GM20000 (cell line): ENCODE measurements around the gene CBARP.
"Not testable (repeated sequence)": the region's sequence is repeated elsewhere in the genome, so short reads cannot be mapped to it uniquely, and the experiment has no call there.

Source experiments
- DNase-seq: peaks from one replicate; pipeline ENCODE4 v3.0.0; 2012; ENCODE audit warnings: low spot score
- TF ChIP-seq, protein P1 (sequence below): IDR thresholded peaks from 2 replicates; pipeline ENCODE4 v1.5.1; 2012; ENCODE audit warnings: mild to moderate bottlenecking, control low read depth; ENCODE audit errors: extremely low read depth, missing control alignments

The CBARP gene

DNA sequence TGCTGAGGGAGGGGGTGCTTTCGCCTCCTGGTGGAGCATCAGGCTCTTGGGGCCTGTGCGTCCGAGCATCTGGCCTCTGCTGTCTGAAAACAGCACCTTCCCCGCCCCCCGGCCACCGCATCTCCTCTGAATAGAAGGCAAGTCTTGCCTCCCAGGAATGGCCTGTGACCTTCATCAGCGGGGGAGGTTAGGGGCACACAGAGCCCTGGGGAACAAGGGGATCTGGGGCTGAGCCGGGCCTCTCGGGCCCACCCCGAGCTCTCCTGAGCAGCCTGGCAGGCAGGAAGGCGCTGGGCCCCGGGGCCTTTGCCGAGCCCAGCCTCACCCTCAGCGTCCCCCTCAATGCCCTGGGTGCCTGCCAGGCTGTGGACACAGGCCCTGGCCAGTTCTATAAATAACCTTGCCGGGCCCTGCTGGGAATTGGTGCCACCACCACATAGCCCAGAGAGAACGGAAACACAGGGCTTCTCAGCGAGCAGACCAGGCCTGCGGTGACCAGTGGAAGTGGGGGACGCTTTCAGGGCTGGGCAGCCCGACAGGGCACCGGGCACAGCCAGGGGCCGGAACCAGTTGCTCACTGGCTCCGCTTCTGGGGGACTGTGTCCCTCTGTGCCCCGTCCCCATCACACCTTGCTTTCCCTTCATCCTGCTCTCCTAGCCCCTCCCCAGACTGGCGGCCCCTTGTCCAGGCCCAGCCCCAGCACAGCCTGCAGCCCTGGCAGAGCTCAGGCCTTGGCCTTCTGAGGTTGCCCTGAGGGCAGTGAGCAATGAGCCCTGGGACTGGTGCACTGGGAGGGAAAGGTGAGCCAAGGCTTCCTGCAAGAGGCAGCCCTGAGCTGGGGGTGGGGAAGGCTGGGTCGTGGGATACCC is 22.7 kb downstream of the CBARP start:
- DNase-seq, result no peak
- TF ChIP-seq, protein P1, sequence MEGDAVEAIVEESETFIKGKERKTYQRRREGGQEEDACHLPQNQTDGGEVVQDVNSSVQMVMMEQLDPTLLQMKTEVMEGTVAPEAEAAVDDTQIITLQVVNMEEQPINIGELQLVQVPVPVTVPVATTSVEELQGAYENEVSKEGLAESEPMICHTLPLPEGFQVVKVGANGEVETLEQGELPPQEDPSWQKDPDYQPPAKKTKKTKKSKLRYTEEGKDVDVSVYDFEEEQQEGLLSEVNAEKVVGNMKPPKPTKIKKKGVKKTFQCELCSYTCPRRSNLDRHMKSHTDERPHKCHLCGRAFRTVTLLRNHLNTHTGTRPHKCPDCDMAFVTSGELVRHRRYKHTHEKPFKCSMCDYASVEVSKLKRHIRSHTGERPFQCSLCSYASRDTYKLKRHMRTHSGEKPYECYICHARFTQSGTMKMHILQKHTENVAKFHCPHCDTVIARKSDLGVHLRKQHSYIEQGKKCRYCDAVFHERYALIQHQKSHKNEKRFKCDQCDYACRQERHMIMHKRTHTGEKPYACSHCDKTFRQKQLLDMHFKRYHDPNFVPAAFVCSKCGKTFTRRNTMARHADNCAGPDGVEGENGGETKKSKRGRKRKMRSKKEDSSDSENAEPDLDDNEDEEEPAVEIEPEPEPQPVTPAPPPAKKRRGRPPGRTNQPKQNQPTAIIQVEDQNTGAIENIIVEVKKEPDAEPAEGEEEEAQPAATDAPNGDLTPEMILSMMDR, result no peak

DNA sequence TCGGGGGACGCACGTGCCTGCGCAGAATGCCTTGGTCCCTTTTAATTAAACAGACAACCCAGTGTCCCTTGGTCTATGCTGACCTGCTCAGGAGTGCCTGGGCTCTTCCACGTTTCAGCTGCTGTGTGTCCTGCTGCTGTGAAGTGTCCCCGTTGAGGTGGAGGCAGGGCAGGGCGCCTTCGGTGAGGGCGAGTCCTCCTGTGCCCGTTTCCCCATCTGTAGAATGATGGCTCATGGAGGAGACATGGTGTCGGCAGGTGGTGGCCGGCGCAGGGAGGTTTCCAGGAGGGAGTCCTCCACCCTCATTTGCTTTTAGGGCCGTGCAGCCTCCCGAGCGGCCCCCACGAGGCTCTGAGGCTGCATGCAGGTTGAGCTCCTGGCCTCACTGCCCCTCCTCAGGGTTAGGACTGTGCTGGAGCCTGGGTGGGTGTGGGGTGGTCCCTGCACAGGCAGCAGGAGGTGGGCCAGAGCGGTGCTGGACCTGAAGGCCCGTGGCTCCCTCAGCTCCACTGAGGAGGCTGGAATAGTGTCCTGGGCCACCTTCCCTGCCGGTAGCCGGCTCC is 23.4 kb downstream of the CBARP start:
- TF ChIP-seq, protein P1, result no peak
- DNase-seq, result no peak

DNA sequence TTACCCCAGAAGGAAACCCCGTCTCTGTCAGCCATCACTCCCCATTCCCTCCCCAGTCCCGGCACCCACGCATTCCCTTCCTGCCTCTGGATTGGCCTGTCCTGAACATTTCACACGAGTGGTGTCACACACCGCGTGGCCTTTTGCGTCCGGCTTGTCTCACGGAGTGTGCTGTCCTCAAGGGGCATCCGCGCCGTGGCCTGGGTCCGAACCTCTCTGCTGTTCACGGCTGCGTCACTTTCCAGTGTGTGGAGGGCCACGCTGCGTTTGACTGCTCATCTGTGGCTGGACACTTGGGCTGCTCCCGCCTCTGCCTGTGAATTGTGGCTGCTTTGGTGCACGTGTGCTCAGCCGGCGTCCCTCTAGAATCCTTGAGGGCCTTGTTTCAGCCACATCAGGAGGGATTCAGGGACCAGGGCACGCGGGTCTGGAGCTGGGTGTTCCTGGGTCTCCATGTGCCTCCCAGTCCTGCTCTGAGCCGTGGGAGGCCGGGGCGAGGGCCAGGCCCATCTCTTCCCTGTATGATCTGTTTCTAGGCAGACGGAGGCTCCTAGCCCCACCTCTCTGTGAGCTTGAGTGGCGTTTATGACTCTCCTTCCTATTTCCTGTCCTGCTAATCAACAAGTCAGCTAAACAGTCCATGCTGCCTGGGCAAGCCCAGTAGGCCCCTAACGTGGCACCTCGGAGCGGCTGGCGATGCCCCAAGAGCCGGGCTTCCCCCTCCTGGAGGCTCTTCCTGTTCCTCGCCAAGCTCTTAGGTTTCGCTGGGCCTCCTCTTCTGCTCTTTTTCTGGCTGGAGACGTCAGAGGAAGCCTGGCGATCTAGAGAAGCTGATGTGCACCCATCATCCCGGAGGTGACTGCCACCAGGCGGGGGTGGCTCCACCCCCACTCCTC is 24.2 kb downstream of the CBARP start:
- no peak for DNase-seq
- TF ChIP-seq, protein P1, result no peak

DNA sequence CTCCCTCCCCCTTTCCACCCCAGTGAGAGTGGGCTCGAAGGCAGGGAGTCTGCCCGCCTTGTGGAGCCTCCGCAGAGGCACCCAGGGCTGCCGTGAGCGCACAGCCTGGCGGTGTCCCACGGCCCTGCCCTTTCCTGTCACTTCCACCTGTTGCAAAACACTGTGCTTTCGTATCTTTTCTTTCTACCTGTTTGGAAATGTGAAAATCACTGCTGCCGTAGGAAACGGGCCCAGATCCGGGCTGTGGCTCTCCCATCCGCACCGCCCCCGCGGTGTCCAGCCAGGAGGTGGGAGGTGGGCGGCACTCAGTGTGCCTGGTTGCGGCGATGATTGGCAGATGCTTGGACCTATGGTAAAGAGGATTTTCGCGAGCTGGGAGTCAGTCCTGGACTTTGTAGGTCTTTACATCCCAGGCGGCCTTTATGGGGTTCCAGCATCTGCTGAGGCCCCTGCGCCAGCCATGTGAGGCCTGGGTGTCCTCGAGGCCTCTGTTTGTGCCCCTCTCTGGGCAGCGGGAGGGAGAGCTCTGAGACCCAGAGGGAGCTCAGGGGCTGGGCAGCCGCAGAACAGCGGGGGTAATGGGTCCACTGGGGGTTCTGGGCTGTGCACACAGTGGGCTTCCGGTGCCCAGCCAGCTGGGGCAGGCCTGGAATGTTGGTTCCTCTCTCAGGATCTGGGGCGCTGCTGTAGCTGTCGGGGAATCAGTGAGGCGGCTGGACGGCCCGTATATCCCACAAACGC is 26.1 kb downstream of the CBARP start:
- DNase-seq, result no peak
- TF ChIP-seq, protein P1, result no peak

DNA sequence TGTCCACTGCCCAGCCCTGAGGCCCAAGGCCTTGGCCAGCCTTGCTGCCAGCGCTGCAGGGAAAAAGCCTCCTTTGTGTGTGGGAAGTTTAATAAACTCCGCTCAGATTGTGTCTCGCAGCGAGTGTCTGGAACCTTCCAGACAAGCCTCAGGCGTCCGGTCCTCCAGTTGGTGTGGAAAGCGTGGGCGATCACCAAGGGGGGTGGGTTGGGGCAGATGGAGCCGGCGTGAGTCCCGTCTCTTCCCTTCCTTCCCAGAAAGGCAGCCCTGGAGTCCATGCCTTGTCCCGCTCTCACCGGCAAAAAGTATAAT is 27.6 kb downstream of the CBARP start:
- no peak for DNase-seq
- TF ChIP-seq, protein P1, result no peak

DNA sequence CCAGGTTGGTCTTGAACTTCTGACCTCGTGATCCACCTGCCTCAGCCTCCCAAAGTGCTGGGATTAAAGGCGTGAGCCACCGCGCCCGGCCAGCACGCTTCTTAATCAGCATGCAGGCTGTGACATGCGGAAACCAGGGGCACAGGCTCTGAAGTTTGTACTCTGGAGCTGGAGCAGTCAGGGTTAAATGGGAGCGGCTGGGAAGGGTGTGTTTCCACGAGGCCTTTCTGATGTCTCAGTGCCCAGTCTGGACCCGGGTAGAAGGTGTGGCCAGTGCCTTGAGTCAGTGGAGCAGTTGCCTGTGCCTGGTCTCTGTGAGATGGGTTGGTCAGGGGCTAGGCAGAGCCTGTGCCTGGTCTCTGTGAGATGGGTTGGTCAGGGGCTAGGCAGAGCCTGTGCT is 29.0 kb downstream of the CBARP start:
- not testable (repeated sequence) for DNase-seq

DNA sequence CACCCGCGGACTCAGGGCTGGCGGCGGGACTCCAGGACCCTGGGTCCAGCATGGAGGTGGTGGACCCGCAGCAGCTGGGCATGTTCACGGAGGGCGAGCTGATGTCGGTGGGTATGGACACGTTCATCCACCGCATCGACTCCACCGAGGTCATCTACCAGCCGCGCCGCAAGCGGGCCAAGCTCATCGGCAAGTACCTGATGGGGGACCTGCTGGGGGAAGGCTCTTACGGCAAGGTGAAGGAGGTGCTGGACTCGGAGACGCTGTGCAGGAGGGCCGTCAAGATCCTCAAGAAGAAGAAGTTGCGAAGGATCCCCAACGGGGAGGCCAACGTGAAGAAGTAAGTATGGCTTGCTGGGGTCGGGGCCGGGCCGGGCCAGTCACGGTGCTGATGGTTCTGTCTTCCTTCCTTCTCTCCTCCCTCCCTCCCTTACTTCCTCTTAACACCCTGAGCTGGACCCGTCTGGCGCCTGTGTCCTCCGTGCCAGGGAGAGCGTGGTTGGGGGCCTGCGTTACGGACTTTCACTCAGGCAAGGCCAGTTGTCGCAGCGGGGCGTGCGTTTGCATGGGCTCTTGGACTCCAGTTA is 30.8 kb downstream of the CBARP start:
- no peak for DNase-seq
- TF ChIP-seq, protein P1, result no peak
